HL-60 (cell line): Measurements from ENCODE around the gene SLC38A9.

ENCODE experiments used
- GABPA ChIP-seq: IDR thresholded peaks from 2 replicates; pipeline ENCODE4 v1.6.1; 2012; ENCODE audit warnings: low read depth
- POLR2AphosphoS5 ChIP-seq: IDR thresholded peaks from 2 replicates; pipeline ENCODE4 v1.6.1; 2012; ENCODE audit warnings: low read depth
- TF ChIP-seq, protein P1 (sequence below): IDR thresholded peaks from one replicate; pipeline ENCODE4 v1.5.1; 2011; ENCODE audit warnings: low read length, control low read depth, inconsistent platforms; ENCODE audit not compliant: insufficient read depth

DNA sequence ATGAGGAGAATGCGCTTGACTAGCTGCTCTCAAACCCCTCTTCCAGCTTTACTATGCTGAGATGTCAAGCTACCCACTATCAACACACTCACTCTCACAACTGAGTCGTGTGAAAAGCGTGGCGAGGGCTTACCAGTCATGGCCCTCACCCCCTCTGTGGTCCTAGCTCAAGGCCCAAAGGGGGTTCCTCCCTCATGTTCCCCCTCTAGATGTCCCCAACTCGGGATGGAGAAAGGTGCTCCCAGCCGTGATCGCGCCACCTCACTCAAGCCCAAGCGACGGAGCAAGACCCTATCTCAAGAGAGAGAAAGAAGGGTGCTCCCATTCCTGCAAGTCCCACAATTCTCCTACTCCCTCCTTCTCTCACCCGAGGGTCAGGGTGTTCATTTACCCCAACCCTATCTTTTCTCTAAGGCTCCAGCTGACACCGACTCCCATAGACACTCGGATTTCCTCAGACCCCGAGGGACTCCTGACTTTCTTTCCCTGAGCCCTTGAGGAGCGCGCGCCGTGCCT is 559 bp downstream of the SLC38A9 start:
- TF ChIP-seq, protein P1, sequence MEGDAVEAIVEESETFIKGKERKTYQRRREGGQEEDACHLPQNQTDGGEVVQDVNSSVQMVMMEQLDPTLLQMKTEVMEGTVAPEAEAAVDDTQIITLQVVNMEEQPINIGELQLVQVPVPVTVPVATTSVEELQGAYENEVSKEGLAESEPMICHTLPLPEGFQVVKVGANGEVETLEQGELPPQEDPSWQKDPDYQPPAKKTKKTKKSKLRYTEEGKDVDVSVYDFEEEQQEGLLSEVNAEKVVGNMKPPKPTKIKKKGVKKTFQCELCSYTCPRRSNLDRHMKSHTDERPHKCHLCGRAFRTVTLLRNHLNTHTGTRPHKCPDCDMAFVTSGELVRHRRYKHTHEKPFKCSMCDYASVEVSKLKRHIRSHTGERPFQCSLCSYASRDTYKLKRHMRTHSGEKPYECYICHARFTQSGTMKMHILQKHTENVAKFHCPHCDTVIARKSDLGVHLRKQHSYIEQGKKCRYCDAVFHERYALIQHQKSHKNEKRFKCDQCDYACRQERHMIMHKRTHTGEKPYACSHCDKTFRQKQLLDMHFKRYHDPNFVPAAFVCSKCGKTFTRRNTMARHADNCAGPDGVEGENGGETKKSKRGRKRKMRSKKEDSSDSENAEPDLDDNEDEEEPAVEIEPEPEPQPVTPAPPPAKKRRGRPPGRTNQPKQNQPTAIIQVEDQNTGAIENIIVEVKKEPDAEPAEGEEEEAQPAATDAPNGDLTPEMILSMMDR: no peak
- TF ChIP-seq POLR2AphosphoS5 (no peak), GABPA (no peak)
